HG03460 (cell line): ENCODE results near the gene APOC1.
"Not testable (repeated sequence)": the region's sequence is repeated elsewhere in the genome, so short reads cannot be mapped to it uniquely, and the experiment has no call there.

Experiments
- ATAC-seq: cut with Tn5 transposase; IDR thresholded peaks from one replicate; pipeline ENCODE4 v1.9.1; 2021; ENCODE audit not compliant: unreplicated experiment

The APOC1 gene

GRCh38 chr19:44889830-44890365 lies 24.5 kb upstream of the APOC1 start:
- ATAC-seq, result no peak

- peak; percentile 78 for ATAC-seq
These were observed 23.9 kb upstream of the APOC1 start for GRCh38 chr19:44890366-44891015.

- peak; percentile 59 for ATAC-seq
These were observed 23.2 kb upstream of the APOC1 start, which contains the start of gene TOMM40 for GRCh38 chr19:44891016-44891882. Gene TOMM40 (plus strand): TSS chr19:44891254. CDS start chr19:44891416, 162 bp downstream.

GRCh38 chr19:44892932-44893331 lies 21.5 kb upstream of the APOC1 start:
- no peak for ATAC-seq

- ATAC-seq, result no peak
These were observed 20.9 kb upstream of the APOC1 start for GRCh38 chr19:44893332-44894051.

GRCh38 chr19:44894052-44894400 lies 20.4 kb upstream of the APOC1 start:
- no peak for ATAC-seq

- ATAC-seq, result no peak
These were observed 19.5 kb upstream of the APOC1 start for GRCh38 chr19:44894946-44895345.

- no peak for ATAC-seq
These were observed 16.6 kb upstream of the APOC1 start for GRCh38 chr19:44897835-44898234.

GRCh38 chr19:44900328-44901244 lies 13.8 kb upstream of the APOC1 start:
- ATAC-seq, result no peak

GRCh38 chr19:44903216-44903601 lies 11.2 kb upstream of the APOC1 start:
- no peak for ATAC-seq

- ATAC-seq, result no peak
These were observed 10.6 kb upstream of the APOC1 start for GRCh38 chr19:44903602-44904425.

- ATAC-seq, result no peak
These were observed 9.9 kb upstream of the APOC1 start for GRCh38 chr19:44904426-44904994.

GRCh38 chr19:44905437-44906160 lies 8.8 kb upstream of the APOC1 start, which contains the start of gene APOE:
Gene APOE (plus strand): TSS chr19:44905796. CDS start chr19:44906625, 829 bp downstream.
- no peak for ATAC-seq

GRCh38 chr19:44907613-44908012 lies 6.8 kb upstream of the APOC1 start:
- ATAC-seq, result no peak

GRCh38 chr19:44908074-44908835 lies 6.2 kb upstream of the APOC1 start:
- ATAC-seq, result no peak

GRCh38 chr19:44908836-44909261 lies 5.6 kb upstream of the APOC1 start:
- ATAC-seq, result no peak

GRCh38 chr19:44909775-44910174 lies 4.6 kb upstream of the APOC1 start:
- no peak for ATAC-seq

- ATAC-seq, result not testable (repeated sequence)
These were observed 2.5 kb upstream of the APOC1 start for GRCh38 chr19:44911896-44912295.
